Superior temporal gyrus (tissue), 1 donor: Measurements from ENCODE around the gene TRMT44.

Experiments
- DNase-seq: peaks from one replicate; pipeline ENCODE4 v3.0.0-alpha.2; 2016; ENCODE audit errors: extremely low spot score

The TRMT44 gene

GRCh38 chr4:8435656-8436121 lies 4.9 kb upstream of the TRMT44 start:
- DNase-seq: no peak

- DNase-seq: no peak
These were observed 3.3 kb upstream of the TRMT44 start for GRCh38 chr4:8437281-8437680.

- no peak for DNase-seq
These were observed 1.8 kb upstream of the TRMT44 start for GRCh38 chr4:8438743-8439142.

GRCh38 chr4:8439168-8439567 lies 1.4 kb upstream of the TRMT44 start:
- no peak for DNase-seq

GRCh38 chr4:8439914-8440491 lies 574 bp upstream of the TRMT44 start:
- DNase-seq: no peak

GRCh38 chr4:8441499-8442091 lies 1.0 kb downstream of the TRMT44 start:
- no peak for DNase-seq

- DNase-seq: no peak
These were observed 2.2 kb downstream of the TRMT44 start for GRCh38 chr4:8442596-8443358.

GRCh38 chr4:8443801-8444200 lies 3.2 kb downstream of the TRMT44 start:
- no peak for DNase-seq

GRCh38 chr4:8446122-8446521 lies 5.5 kb downstream of the TRMT44 start:
- DNase-seq: no peak

- no peak for DNase-seq
These were observed 11.0 kb downstream of the TRMT44 start for GRCh38 chr4:8451440-8452182.

GRCh38 chr4:8453957-8454356 lies 13.4 kb downstream of the TRMT44 start:
- DNase-seq: no peak

GRCh38 chr4:8457646-8458252 lies 17.2 kb downstream of the TRMT44 start:
- DNase-seq: no peak

GRCh38 chr4:8459867-8460445 lies 19.4 kb downstream of the TRMT44 start:
- DNase-seq: no peak

- DNase-seq: no peak
These were observed 20.5 kb downstream of the TRMT44 start for GRCh38 chr4:8461086-8461485.

- DNase-seq: no peak
These were observed 21.0 kb downstream of the TRMT44 start for GRCh38 chr4:8461616-8462015.

- DNase-seq: no peak
These were observed 23.2 kb downstream of the TRMT44 start for GRCh38 chr4:8463811-8464210.

- no peak for DNase-seq
These were observed 23.8 kb downstream of the TRMT44 start for GRCh38 chr4:8464381-8464780.

GRCh38 chr4:8465615-8466611 lies 25.3 kb downstream of the TRMT44 start:
- DNase-seq: no peak

GRCh38 chr4:8467016-8467415 lies 26.4 kb downstream of the TRMT44 start:
- no peak for DNase-seq
